HepG2 (cell line): ENCODE results near the gene AK4.

Experiments used
- ATF7-NPFF ChIP-seq: sonication (generic); formaldehyde crosslinking; IDR thresholded peaks from 2 replicates; pipeline ENCODE4 v1.8.1; 2023; ENCODE audit warnings: mild to moderate bottlenecking, low read depth, missing genetic modification reagents, moderate library complexity
- CTCF ChIP-seq: sonication (generic); formaldehyde crosslinking; IDR thresholded peaks from 2 replicates; pipeline ENCODE4 v1.5.0; 2020; ENCODE audit warnings: mild to moderate bottlenecking, missing genetic modification reagents, moderate library complexity
- EZH2 ChIP-seq: conservative IDR thresholded peaks from 2 replicates; pipeline ENCODE4 v1.6.1; 2012; ENCODE audit warnings: mild to moderate bottlenecking, low read depth, low read length, moderate library complexity
- MIXL1 ChIP-seq: IDR thresholded peaks from 2 replicates; pipeline ENCODE4 v1.6.1; 2016
- POLR2A ChIP-seq, 2 experiments: IDR thresholded peaks; 2 replicates each; pipeline ENCODE4 v1.6.1; 2011; ENCODE audit warnings: low read depth in 2 of 2, low read length in 2 of 2, mild to moderate bottlenecking in 1 of 2, moderate library complexity in 1 of 2; ENCODE audit not compliant: insufficient read depth in 1 of 2
- TBX3 ChIP-seq: fragments of 450-650 bp; IDR thresholded peaks from 2 replicates; pipeline ENCODE4 v1.6.1; 2017; ENCODE audit warnings: antibody characterized with exemption, mild to moderate bottlenecking, inconsistent platforms, borderline replicate concordance
- TCF7L2 ChIP-seq: IDR thresholded peaks from 2 replicates; pipeline ENCODE4 v1.6.1; 2011; ENCODE audit warnings: mild to moderate bottlenecking, low read depth, low read length, moderate library complexity
- TGIF2 ChIP-seq: IDR thresholded peaks from 2 replicates; pipeline ENCODE4 v1.6.1; 2016; ENCODE audit warnings: control low read depth, missing compliant biosample characterization
- ZNF800 ChIP-seq: sonication (generic); formaldehyde crosslinking; IDR thresholded peaks from 2 replicates; pipeline ENCODE4 v1.4.0; 2020; ENCODE audit warnings: missing genetic modification reagents
- TF ChIP-seq, protein P1 (sequence below): sonication (generic); formaldehyde crosslinking; IDR thresholded peaks from 2 replicates; pipeline ENCODE4 v1.4.0; 2020; ENCODE audit warnings: missing genetic modification reagents

GRCh38 chr1:65233782-65234181 is 85.8 kb downstream of the AK4 start:
- TF ChIP-seq CTCF (CRISPR knock-in tag) (no peak), ZNF800 (no peak), TGIF2 (CRISPR knock-in tag) (no peak), ATF7-NPFF (no peak), MIXL1 (CRISPR knock-in tag) (no peak), EZH2 (no peak), TBX3 (no peak), POLR2A (IDR thresholded peaks at IDR 0.05; ENCODE audit: insufficient read depth in 1 of 2, low read depth in 2 of 2, low read length in 2 of 2) (no peak), TCF7L2 (no peak)
- TF ChIP-seq, protein P1, sequence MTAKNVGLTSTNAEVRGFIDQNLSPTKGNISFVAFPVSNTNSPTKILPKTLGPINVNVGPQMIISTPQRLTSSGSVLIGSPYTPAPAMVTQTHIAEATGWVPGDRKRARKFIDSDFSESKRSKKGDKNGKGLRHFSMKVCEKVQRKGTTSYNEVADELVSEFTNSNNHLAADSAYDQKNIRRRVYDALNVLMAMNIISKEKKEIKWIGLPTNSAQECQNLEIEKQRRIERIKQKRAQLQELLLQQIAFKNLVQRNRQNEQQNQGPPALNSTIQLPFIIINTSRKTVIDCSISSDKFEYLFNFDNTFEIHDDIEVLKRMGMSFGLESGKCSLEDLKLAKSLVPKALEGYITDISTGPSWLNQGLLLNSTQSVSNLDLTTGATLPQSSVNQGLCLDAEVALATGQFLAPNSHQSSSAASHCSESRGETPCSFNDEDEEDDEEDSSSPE (CRISPR knock-in tag) = no peak
